ENCODE data around the gene SNCB.

Gene SNCB

GRCh38 chr5:176578391-176578808 is 51.9 kb downstream of the SNCB start:
- 0 out of 2 replicates have a peak overlapping the region, but pooled peaks have one; percentile 42 for H2AFZ ChIP-seq (ENCODE audit: low read length)
- no peak overlapping the region for H3K4me2 ChIP-seq (ENCODE audit: low read depth, low read length)
- no peak overlapping the region for H3K9ac ChIP-seq (ENCODE audit: low read length)
- H3K9me2 ChIP-seq (replicated peaks; ENCODE audit: insufficient read depth, low read length), result no peaks in the 10 kb centered on the region
- H3K36me3 ChIP-seq (replicated peaks; ENCODE audit: insufficient read depth, low read length), result no peaks in the 10 kb centered on the region
- TF ChIP-seq, protein P1, sequence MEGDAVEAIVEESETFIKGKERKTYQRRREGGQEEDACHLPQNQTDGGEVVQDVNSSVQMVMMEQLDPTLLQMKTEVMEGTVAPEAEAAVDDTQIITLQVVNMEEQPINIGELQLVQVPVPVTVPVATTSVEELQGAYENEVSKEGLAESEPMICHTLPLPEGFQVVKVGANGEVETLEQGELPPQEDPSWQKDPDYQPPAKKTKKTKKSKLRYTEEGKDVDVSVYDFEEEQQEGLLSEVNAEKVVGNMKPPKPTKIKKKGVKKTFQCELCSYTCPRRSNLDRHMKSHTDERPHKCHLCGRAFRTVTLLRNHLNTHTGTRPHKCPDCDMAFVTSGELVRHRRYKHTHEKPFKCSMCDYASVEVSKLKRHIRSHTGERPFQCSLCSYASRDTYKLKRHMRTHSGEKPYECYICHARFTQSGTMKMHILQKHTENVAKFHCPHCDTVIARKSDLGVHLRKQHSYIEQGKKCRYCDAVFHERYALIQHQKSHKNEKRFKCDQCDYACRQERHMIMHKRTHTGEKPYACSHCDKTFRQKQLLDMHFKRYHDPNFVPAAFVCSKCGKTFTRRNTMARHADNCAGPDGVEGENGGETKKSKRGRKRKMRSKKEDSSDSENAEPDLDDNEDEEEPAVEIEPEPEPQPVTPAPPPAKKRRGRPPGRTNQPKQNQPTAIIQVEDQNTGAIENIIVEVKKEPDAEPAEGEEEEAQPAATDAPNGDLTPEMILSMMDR (IDR thresholded peaks at IDR 0.05; ENCODE audit: low read length), result peak; percentile 50
- TF ChIP-seq EZH2 (optimal IDR thresholded peaks at IDR 0.05; ENCODE audit: low read depth, low read length) (no peak), EZH2phosphoT487 (IDR thresholded peaks at IDR 0.05; ENCODE audit: low read length) (no peak)
- DNase-seq, result peak; percentile 39
- no peaks in the 10 kb centered on the region for H3K79me2 ChIP-seq (ENCODE audit: low read length)
- no peak overlapping the region for H3K4me3 ChIP-seq (ENCODE audit: low read length)
- H3F3A ChIP-seq (ENCODE audit: insufficient read depth, low read length), result no peaks in the 10 kb centered on the region
- H4K20me1 ChIP-seq (ENCODE audit: insufficient read depth, low read length), result no peaks in the 10 kb centered on the region
- H3K27me3 ChIP-seq (replicated peaks; ENCODE audit: insufficient read depth, low read length), result no peaks in the 10 kb centered on the region
- H3K27ac ChIP-seq (ENCODE audit: low read length), result no peak overlapping the region
- no peaks in the 10 kb centered on the region for H3K9me3 ChIP-seq (replicated peaks; ENCODE audit: insufficient read depth, low read length)
- no peaks in the 10 kb centered on the region for H3K4me1 ChIP-seq (ENCODE audit: low read length)

DNA sequence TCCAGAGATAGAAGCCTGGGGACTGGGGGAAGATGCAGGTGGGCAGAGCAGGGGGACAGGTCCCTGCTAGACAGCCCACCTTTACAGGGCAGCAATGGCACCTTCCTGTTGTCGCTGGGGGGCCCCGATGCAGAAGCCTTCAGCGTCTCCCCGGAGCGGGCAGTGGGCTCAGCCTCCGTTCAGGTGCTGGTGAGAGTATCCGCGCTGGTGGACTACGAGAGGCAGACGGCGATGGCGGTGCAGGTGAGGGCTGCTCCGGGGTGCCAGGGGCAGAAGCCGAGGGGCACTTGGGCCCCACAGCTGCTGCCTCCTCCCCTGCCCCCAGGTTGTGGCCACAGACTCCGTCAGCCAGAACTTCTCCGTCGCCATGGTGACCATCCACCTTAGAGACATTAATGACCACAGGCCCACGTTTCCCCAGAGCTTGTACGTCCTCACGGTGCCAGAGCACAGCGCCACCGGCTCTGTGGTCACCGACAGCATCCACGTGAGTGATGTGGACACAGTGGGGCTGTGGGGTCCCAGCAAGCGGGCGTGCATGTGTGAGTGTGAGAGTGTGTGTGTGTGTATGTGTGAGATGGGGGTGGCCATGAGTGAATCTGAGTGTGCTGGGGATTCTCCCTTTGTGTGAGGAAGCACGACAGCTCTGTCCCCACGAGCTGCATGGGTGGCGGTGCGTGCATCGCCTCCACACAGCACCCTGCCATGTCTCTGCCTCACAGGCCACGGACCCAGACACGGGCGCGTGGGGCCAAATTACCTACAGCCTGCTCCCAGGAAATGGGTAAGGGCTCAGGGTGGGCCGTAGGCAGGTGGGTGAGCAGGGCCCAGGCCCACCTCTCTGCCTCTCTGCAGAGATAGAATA is 52.8 kb downstream of the SNCB start:
- no peak for DNase-seq
- H3K4me3 ChIP-seq (ENCODE audit: low read length), result no peak overlapping the region
- no peak overlapping the region for H3K27ac ChIP-seq (ENCODE audit: low read length)
- no peaks in the 10 kb centered on the region for H4K20me1 ChIP-seq (ENCODE audit: insufficient read depth, low read length)
- no peaks in the 10 kb centered on the region for H3K79me2 ChIP-seq (ENCODE audit: low read length)
- no peaks in the 10 kb centered on the region for H3K9me2 ChIP-seq (replicated peaks; ENCODE audit: insufficient read depth, low read length)
- no peaks in the 10 kb centered on the region for H3K36me3 ChIP-seq (replicated peaks; ENCODE audit: insufficient read depth, low read length)
- no peak overlapping the region for H3K9ac ChIP-seq (ENCODE audit: low read length)
- no peak overlapping the region for H3K4me2 ChIP-seq (ENCODE audit: low read depth, low read length)
- no peaks in the 10 kb centered on the region for H3K27me3 ChIP-seq (replicated peaks; ENCODE audit: insufficient read depth, low read length)
- H3K9me3 ChIP-seq (replicated peaks; ENCODE audit: insufficient read depth, low read length), result no peaks in the 10 kb centered on the region
- H3K4me1 ChIP-seq (ENCODE audit: low read length), result no peaks in the 10 kb centered on the region
- TF ChIP-seq EZH2 (optimal IDR thresholded peaks at IDR 0.05; ENCODE audit: low read depth, low read length) (no peak), EZH2phosphoT487 (IDR thresholded peaks at IDR 0.05; ENCODE audit: low read length) (no peak)
- TF ChIP-seq, protein P1 (IDR thresholded peaks at IDR 0.05; ENCODE audit: low read length), result no peak
- 0 out of 2 replicates have a peak overlapping the region, but pooled peaks have one; percentile 42 for H2AFZ ChIP-seq (ENCODE audit: low read length)
- no peaks in the 10 kb centered on the region for H3F3A ChIP-seq (ENCODE audit: insufficient read depth, low read length)

GRCh38 chr5:176575488-176576422 is 54.6 kb downstream of the SNCB start:
- Histone ChIP-seq H3K27me3 (replicated peaks; ENCODE audit: insufficient read depth, low read length) (0 out of 2 replicates have a peak, but pooled peaks cover under 1% of the 10 kb centered on the region), H3K9me2 (replicated peaks; ENCODE audit: insufficient read depth, low read length) (no peaks in the 10 kb centered on the region), H3K4me2 (ENCODE audit: low read depth, low read length) (no peak overlapping the region), H3K9ac (ENCODE audit: low read length) (no peak overlapping the region), H3K4me3 (ENCODE audit: low read length) (no peak overlapping the region), H4K20me1 (ENCODE audit: insufficient read depth, low read length) (no peaks in the 10 kb centered on the region), H3F3A (ENCODE audit: insufficient read depth, low read length) (no peaks in the 10 kb centered on the region), H3K79me2 (ENCODE audit: low read length) (no peaks in the 10 kb centered on the region), H3K36me3 (replicated peaks; ENCODE audit: insufficient read depth, low read length) (no peaks in the 10 kb centered on the region), H2AFZ (ENCODE audit: low read length) (no peak overlapping the region), H3K4me1 (ENCODE audit: low read length) (no peaks in the 10 kb centered on the region), H3K27ac (ENCODE audit: low read length) (no peak overlapping the region), H3K9me3 (replicated peaks; ENCODE audit: insufficient read depth, low read length) (no peaks in the 10 kb centered on the region)
- no peak for DNase-seq
- TF ChIP-seq, protein P1 (IDR thresholded peaks at IDR 0.05; ENCODE audit: low read length), result no peak
- TF ChIP-seq EZH2phosphoT487 (IDR thresholded peaks at IDR 0.05; ENCODE audit: low read length) (no peak), EZH2 (optimal IDR thresholded peaks at IDR 0.05; ENCODE audit: low read depth, low read length) (no peak)

Measured in MM.1S (cell line).